Transverse colon (tissue), 4 donors: Measurements from ENCODE around the gene IFT81.

Experiments
- CTCF ChIP-seq, 5 experiments: fragments of 200-600 bp in 3 of 5; fragments of 450-650 bp in 2 of 5; sonication (generic) in 3 of 5; IDR thresholded peaks; 1 replicate in 2 of 5; 2 replicates in 3 of 5; pipeline ENCODE4 v1.5.1; 2016 to 2017; ENCODE audit warnings: antibody characterized with exemption in 5 of 5, inconsistent platforms in 3 of 5, mild to moderate bottlenecking in 2 of 5, moderate library complexity in 1 of 5
- EP300 ChIP-seq: sonication (generic); formaldehyde crosslinking; IDR thresholded peaks from one replicate; pipeline ENCODE4 v1.6.1; 2017; ENCODE audit warnings: antibody characterized with exemption, low read depth
- POLR2AphosphoS5 ChIP-seq, 3 donors: sonication (generic); formaldehyde crosslinking; IDR thresholded peaks; one replicate each; pipeline ENCODE4 v1.6.1; 2016; ENCODE audit warnings: antibody characterized with exemption in 3 of 3

GRCh38 chr12:110114528-110114937, 9.6 kb upstream of the IFT81 start:
- no peak for TF ChIP-seq EP300
- no peak for TF ChIP-seq CTCF (IDR thresholded peaks at IDR 0.05)
- no peak for TF ChIP-seq POLR2AphosphoS5 (IDR thresholded peaks at IDR 0.05)
